ENCODE measurements around the gene KIF5A. TPM values are rescaled to one million over a fixed set of nuclear protein-coding genes. Genes with fewer than 3 reads are reported as not detected.
A peak's percentile ranks its signal among the peaks of the same experiment; 100 is the strongest.

Gene KIF5A
- polyA plus RNA-seq, 3 donors: 0.01 TPM; not detected in 2

DNA sequence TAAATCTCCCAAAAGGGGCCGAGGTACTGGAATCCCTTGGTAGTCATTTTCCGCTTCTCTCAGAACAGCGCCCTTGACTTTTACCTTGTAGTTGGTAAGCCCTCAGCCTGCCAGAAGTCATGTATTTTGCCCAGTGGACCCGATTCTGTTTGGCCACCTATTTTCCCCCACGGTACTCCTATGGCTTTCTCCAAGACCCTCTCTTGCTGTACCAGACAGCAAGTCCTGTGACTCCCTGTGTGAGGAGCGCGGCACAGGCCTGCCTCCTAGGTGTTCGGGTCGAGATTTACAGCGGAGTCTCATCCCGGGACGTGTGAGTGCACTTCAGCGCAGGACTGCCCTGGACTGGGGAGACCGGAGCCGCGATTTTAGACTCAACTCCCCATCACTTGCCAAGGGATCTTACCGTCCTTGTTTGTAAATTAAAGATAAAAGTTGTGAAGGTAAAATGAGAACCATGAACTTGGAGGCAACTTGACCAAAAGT, 28.3 kb upstream of the KIF5A start:
- H3K36me3 Mint-ChIP-seq: peaks cover 44 to 51% of the 10 kb centered on the region in 2 donors
- peak overlapping the region; percentile 99 to 100 (median 99) for H3K27ac Mint-ChIP-seq
- Histone ChIP-seq H4K20me1 (ENCODE audit: insufficient read depth, low read length) (peaks cover 72% of the 10 kb centered on the region), H3K9ac (ENCODE audit: insufficient read depth, low read length, poor library complexity, severe bottlenecking) (peak overlapping the region; percentile 75), H3K27me3 (ENCODE audit: control insufficient read depth in 2 of 2, insufficient read depth in 2 of 2, low read length in 2 of 2) (no peaks in the 10 kb centered on the region), H3K36me3 (replicated peaks in 1 of 2; ENCODE audit: control insufficient read depth in 1 of 2, insufficient read depth in 2 of 2, low read length in 2 of 2) (peaks cover 42 to 43% of the 10 kb centered on the region in 2 donors), H3K27ac (ENCODE audit: low read depth in 1 of 2, low read length in 2 of 2) (peak overlapping the region; percentile 96 to 99), H3K4me2 (replicated peaks; ENCODE audit: extremely low read depth, low read length, poor library complexity, severe bottlenecking) (peak overlapping the region; percentile 98), H3K4me1 (ENCODE audit: control insufficient read depth in 1 of 2, insufficient read depth in 2 of 2, low read length in 2 of 2) (peaks cover 52 to 61% of the 10 kb centered on the region in 2 donors), H3K9me3 (replicated peaks in 1 of 2; ENCODE audit: control insufficient read depth in 1 of 2, insufficient read depth in 1 of 2, low read length in 2 of 2) (no peaks in the 10 kb centered on the region), H2AFZ (ENCODE audit: insufficient read depth, low read depth, low read length, poor library complexity, severe bottlenecking) (no peak overlapping the region), H3K79me2 (ENCODE audit: insufficient read depth, low read length) (peaks cover 70% of the 10 kb centered on the region), H3K4me3 (replicated peaks in 1 of 3; ENCODE audit: low read depth in 2 of 3, low read length in 3 of 3) (peak overlapping the region in 1 of 3 experiments; percentile 98)
- peaks cover 0 to 2% (median 0%) of the 10 kb centered on the region in 7 donors for H3K9me3 Mint-ChIP-seq
- H3K4me3 Mint-ChIP-seq: peak overlapping the region; percentile 77 to 86
- peaks cover 0 to 1% (median 0%) of the 10 kb centered on the region in 3 donors for H3K27me3 Mint-ChIP-seq (ENCODE audit: low read depth in 3 of 3)
- 73% methylated on average over 8 of the region's 17 CpGs for WGBS (ENCODE audit: insufficient coverage)
- peaks cover 51% of the 10 kb centered on the region for H3K4me1 Mint-ChIP-seq
- TF ChIP-seq CTCF (IDR thresholded peaks at IDR 0.05): no peak
- DNase-seq: no peak
- intact Hi-C loops (cut with micrococcal nuclease): loop anchor here (5.0 kb wide), 3 partner anchors 34 to 416 kb away; partner anchors contain the start of genes ARHGAP9 (in 1 of the 2) and MARS1 (in 1 of the 2)

DNA sequence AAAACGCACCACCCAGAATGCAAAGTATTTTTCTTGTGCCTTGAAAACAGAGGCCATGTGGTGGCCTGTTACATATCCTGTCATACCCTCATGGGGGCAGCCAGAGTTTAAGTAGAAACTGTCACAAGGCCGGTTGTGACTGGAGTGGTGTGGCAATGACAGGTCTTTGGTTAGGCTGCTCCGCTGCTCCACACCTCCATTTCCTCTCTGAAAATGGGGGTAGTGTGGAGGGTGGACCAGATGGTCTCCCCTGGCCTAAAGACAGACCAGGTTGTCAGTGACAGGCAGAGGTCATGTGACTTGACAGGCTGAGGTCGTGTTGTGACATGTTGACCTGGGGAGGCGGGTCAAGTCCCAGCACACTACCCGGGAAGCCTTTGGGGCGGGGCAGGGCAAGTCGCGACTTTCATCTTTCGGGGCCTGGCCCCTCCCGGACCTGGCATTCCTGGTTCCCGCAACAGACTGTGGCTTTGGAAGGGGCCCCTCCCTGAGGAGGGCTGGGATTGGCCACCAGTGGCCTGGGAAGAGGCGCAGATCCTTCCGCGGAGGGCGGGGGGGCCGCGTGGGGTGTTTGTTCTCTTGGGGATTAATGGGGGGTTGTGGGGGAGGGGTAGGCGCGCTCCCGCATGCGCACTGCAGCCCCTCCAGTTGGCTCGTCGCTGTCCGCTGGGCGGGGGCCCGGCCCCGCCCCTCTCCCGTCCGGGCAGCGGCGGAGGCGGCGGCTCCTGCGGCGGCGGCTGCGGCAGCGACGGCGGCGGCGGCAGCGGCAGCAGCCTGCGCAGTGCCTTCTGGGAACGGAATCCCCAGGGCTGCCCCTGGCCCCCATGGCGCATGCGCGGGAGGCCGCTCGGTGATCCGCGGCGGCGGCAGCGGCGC, 27.6 kb upstream of the KIF5A start, which contains the start of gene MBD6:
MBD6 (plus strand) TSS at position 814 of the 876 bp plus-strand sequence. CDS start 1,480 bp downstream, outside the sequence.
- H3K27me3 ChIP-seq (ENCODE audit: control insufficient read depth in 2 of 2, insufficient read depth in 2 of 2, low read length in 2 of 2): no peaks in the 10 kb centered on the region
- no peak for TF ChIP-seq CTCF (IDR thresholded peaks at IDR 0.05)
- H3K4me2 ChIP-seq (replicated peaks; ENCODE audit: extremely low read depth, low read length, poor library complexity, severe bottlenecking): peak within 1 kb of the TSS; percentile 98
- WGBS (ENCODE audit: insufficient coverage): under 1% methylated on average over 42 of the region's 57 CpGs
- no peaks in the 10 kb centered on the region for H3K9me3 ChIP-seq (replicated peaks in 1 of 2; ENCODE audit: control insufficient read depth in 1 of 2, insufficient read depth in 1 of 2, low read length in 2 of 2)
- peaks cover 71% of the 10 kb centered on the region for H3K79me2 ChIP-seq (ENCODE audit: insufficient read depth, low read length)
- Mint-ChIP-seq H3K36me3 (peaks cover 44 to 51% of the 10 kb centered on the region in 2 donors), H3K4me3 (peak within 1 kb of the TSS; percentile 99), H3K9me3 (peaks cover 0 to 2% (median 0%) of the 10 kb centered on the region in 7 donors), H3K27ac (peak within 1 kb of the TSS; percentile 99 to 100 (median 99)), H3K27me3 (ENCODE audit: low read depth in 3 of 3) (peaks cover 0 to 1% (median 0%) of the 10 kb centered on the region in 3 donors), H3K4me1 (peaks cover 49% of the 10 kb centered on the region)
- H3K9ac ChIP-seq (ENCODE audit: insufficient read depth, low read length, poor library complexity, severe bottlenecking): peak within 1 kb of the TSS; percentile 76
- H3K4me3 ChIP-seq (replicated peaks in 1 of 3; ENCODE audit: low read depth in 2 of 3, low read length in 3 of 3): peak within 1 kb of the TSS; percentile 66 to 98 (median 75)
- H3K4me1 ChIP-seq (ENCODE audit: control insufficient read depth in 1 of 2, insufficient read depth in 2 of 2, low read length in 2 of 2): peaks cover 52 to 61% of the 10 kb centered on the region in 2 donors
- intact Hi-C loops (cut with micrococcal nuclease): loop anchor here (5.0 kb wide), 3 partner anchors 35 to 415 kb away; partner anchors contain the start of genes ARHGAP9 (in 1 of the 2) and MARS1 (in 1 of the 2)
- peak within 1 kb of the TSS; percentile 62 for H2AFZ ChIP-seq (ENCODE audit: insufficient read depth, low read depth, low read length, poor library complexity, severe bottlenecking)
- H3K36me3 ChIP-seq (replicated peaks in 1 of 2; ENCODE audit: control insufficient read depth in 1 of 2, insufficient read depth in 2 of 2, low read length in 2 of 2): peaks cover 42 to 43% of the 10 kb centered on the region in 2 donors
- peak within 1 kb of the TSS; percentile 96 to 99 for H3K27ac ChIP-seq (ENCODE audit: low read depth in 1 of 2, low read length in 2 of 2)
- peaks cover 72% of the 10 kb centered on the region for H4K20me1 ChIP-seq (ENCODE audit: insufficient read depth, low read length)
- DNase-seq: peak; percentile 89 to 93 (median 92)

Data from CD14-positive monocyte (primary cell).